Stomach (tissue), 9 donors: Measurements from ENCODE around the gene FZD8. TPM values are rescaled to one million over a fixed set of nuclear protein-coding genes. Genes with fewer than 3 reads are reported as not detected.

Experiments
- DNase-seq, 2 donors: peaks; one replicate each; pipeline versions ENCODE4 v3.0.0 to v3.0.0-alpha.2; 2013 to 2019
- H3K27ac ChIP-seq, 5 donors: fragments of 200-600 bp in 4 of 5; sonication (generic) in 4 of 5; one replicate each; pipeline ENCODE4 v1.5.1; 2013 to 2019; ENCODE audit warnings: mild to moderate bottlenecking in 1 of 5, moderate library complexity in 1 of 5
- H3K27me3 ChIP-seq, 3 donors: fragments of 200-600 bp; sonication (generic); one replicate each; pipeline ENCODE4 v1.5.1; 2017 to 2019; ENCODE audit warnings: mixed run types in 1 of 3
- H3K36me3 ChIP-seq, 4 donors: fragments of 200-600 bp; sonication (generic); 1 replicate in 3 of 4; 2 replicates in 1 of 4; pipeline ENCODE4 v1.5.1; 2016 to 2019
- H3K4me1 ChIP-seq, 4 donors: fragments of 200-600 bp; sonication (generic); one replicate each; pipeline ENCODE4 v1.5.1; 2016 to 2019
- H3K4me3 ChIP-seq, 4 donors: fragments of 200-600 bp; sonication (generic) in 3 of 4; one replicate each; pipeline ENCODE4 v1.5.1; 2016 to 2019; ENCODE audit warnings: mild to moderate bottlenecking in 1 of 4
- H3K9me3 ChIP-seq, 4 donors: fragments of 200-600 bp; sonication (generic); one replicate each; pipeline ENCODE4 v1.5.1; 2016 to 2019
- CTCF ChIP-seq, 7 experiments: fragments of 450-650 bp in 4 of 7; fragments of 200-600 bp in 3 of 7; sonication (generic) in 3 of 7; IDR thresholded peaks; one replicate each; pipeline ENCODE4 v1.5.1; 2016 to 2019; ENCODE audit warnings: antibody characterized with exemption in 7 of 7, control low read depth in 2 of 7, mild to moderate bottlenecking in 1 of 7
- EP300 ChIP-seq: sonication (generic); formaldehyde crosslinking; IDR thresholded peaks from one replicate; pipeline ENCODE4 v1.6.1; 2017; ENCODE audit warnings: antibody characterized with exemption
- POLR2A ChIP-seq, 4 donors: fragments of 450-650 bp; IDR thresholded peaks; one replicate each; pipeline ENCODE4 v1.6.1; 2016; ENCODE audit warnings: antibody characterized with exemption in 4 of 4, control low read depth in 2 of 4, mild to moderate bottlenecking in 1 of 4, moderate library complexity in 1 of 4
- POLR2AphosphoS5 ChIP-seq, 3 donors: sonication (generic); formaldehyde crosslinking; IDR thresholded peaks; one replicate each; pipeline ENCODE4 v1.6.1; 2016; ENCODE audit warnings: antibody characterized with exemption in 3 of 3
- WGBS, 5 donors: extraction: QIAGEN DNeasy Blood & Tissue Kit in 3 of 5; methylation state at CpG; one replicate each; pipeline versions ENCODE4 v1.1.5 to v1.1.7; 2013 to 2018; 5-methylcytosine and 5-hydroxymethylcytosine counted together
- intact Hi-C: fragments of 100-400 bp; cut with DNase I; formaldehyde crosslinking; loops from one replicate; pipeline ENCODE4 v1.15.1; 2023; ENCODE audit warnings: low total_unique reads
- polyA plus RNA-seq, 3 donors: library from polyadenylated mRNA; stranded (reverse); fragments of 200-250 nt; gene quantifications; one replicate each; pipeline ENCODE4 v1.2.3, GENCODE V29; 2013
- total RNA-seq, 5 donors: library from RNA; depleted of rRNA; stranded (reverse); fragments of >200 nt; gene quantifications; one replicate each; pipeline versions ENCODE4 v1.1.0 to v1.2.3, GENCODE V29; 2014 to 2016
- donor health status: healthy with polysubstance abuse.
- donor health status: Bipolar disorder and iron deficiency.
- donor health status: healthy.

Gene FZD8
- total and polyA plus RNA-seq, 8 donors: 0.92 to 17.7 (median 7.1) TPM

GRCh38 chr10:35638101-35638500 is 4.0 kb downstream of the FZD8 start:
- intact Hi-C loops: loop anchor here (5.0 kb wide), 1 partner anchor 1139 kb away; no protein-coding TSS in a partner anchor
- Histone ChIP-seq H3K27me3 (peaks cover 0 to 45% (median 4%) of the 10 kb centered on the region in 3 donors), H3K9me3 (no peaks in the 10 kb centered on the region), H3K4me1 (peaks cover 18 to 62% (median 43%) of the 10 kb centered on the region in 4 donors), H3K4me3 (no peak overlapping the region), H3K27ac (peak overlapping the region in 1 of 5 donors; percentile 2), H3K36me3 (no peaks in the 10 kb centered on the region)
- TF ChIP-seq CTCF (IDR thresholded peaks at IDR 0.05): no peak
- TF ChIP-seq POLR2A (IDR thresholded peaks at IDR 0.05): no peak
- no peak for TF ChIP-seq POLR2AphosphoS5 (IDR thresholded peaks at IDR 0.05)
- no peak for TF ChIP-seq EP300
- peak in 1 of 2 donors; percentile 10 for DNase-seq
- 75 to 89% (median 83%) methylated on average over 4 of the region's 4 CpGs for WGBS, 5 donors

GRCh38 chr10:35637462-35637861 is 4.6 kb downstream of the FZD8 start:
- TF ChIP-seq POLR2A (IDR thresholded peaks at IDR 0.05): no peak
- no peak for TF ChIP-seq CTCF (IDR thresholded peaks at IDR 0.05)
- no peak for TF ChIP-seq EP300
- no peak for TF ChIP-seq POLR2AphosphoS5 (IDR thresholded peaks at IDR 0.05)
- peaks cover 0 to 40% (median 4%) of the 10 kb centered on the region in 3 donors for H3K27me3 ChIP-seq
- H3K4me3 ChIP-seq: no peak overlapping the region
- H3K4me1 ChIP-seq: peaks cover 13 to 55% (median 36%) of the 10 kb centered on the region in 4 donors
- no peaks in the 10 kb centered on the region for H3K36me3 ChIP-seq
- H3K27ac ChIP-seq: peak overlapping the region in 1 of 5 donors; percentile 2
- intact Hi-C loops: loop anchor here (5.0 kb wide), 1 partner anchor 1140 kb away; no protein-coding TSS in a partner anchor
- no peaks in the 10 kb centered on the region for H3K9me3 ChIP-seq
- peak in 1 of 2 donors; percentile 43 for DNase-seq
- 51 to 71% (median 62%) methylated on average over 8 of the region's 8 CpGs for WGBS, 5 donors

- intact Hi-C loops: loop anchor here (5.0 kb wide), 1 partner anchor 1140 kb away; no protein-coding TSS in a partner anchor
- no peak overlapping the region for H3K27ac ChIP-seq
- WGBS, 5 donors: 59 to 72% (median 68%) methylated on average over 7 of the region's 7 CpGs
These were observed 5.1 kb downstream of the FZD8 start for GRCh38 chr10:35636956-35637355.

GRCh38 chr10:35635576-35635975 is 6.5 kb downstream of the FZD8 start:
- TF ChIP-seq POLR2A (IDR thresholded peaks at IDR 0.05): no peak
- peak in 1 of 3 donors; percentile 60 for TF ChIP-seq POLR2AphosphoS5 (IDR thresholded peaks at IDR 0.05)
- no peak for TF ChIP-seq EP300
- peak in 5 of 7 experiments; percentile 82 to 89 (median 88) for TF ChIP-seq CTCF (IDR thresholded peaks at IDR 0.05)
- no peaks in the 10 kb centered on the region for H3K9me3 ChIP-seq
- H3K27ac ChIP-seq: no peak overlapping the region
- WGBS, 5 donors: 4 to 13% (median 11%) methylated on average over 6 of the region's 6 CpGs
- no peak overlapping the region for H3K4me3 ChIP-seq
- intact Hi-C loops: loop anchor here (5.0 kb wide), 1 partner anchor 1142 kb away; no protein-coding TSS in a partner anchor
- H3K4me1 ChIP-seq: peaks cover 11 to 46% (median 28%) of the 10 kb centered on the region in 4 donors
- no peaks in the 10 kb centered on the region for H3K36me3 ChIP-seq
- DNase-seq: peak in 1 of 2 donors; percentile 87
- peaks cover 0 to 24% (median 4%) of the 10 kb centered on the region in 3 donors for H3K27me3 ChIP-seq

More at GRCh38 chr10:35636956-35637355, 5.1 kb downstream of the FZD8 start:
- peaks cover 13 to 53% (median 35%) of the 10 kb centered on the region in 4 donors for H3K4me1 ChIP-seq
- no peak for TF ChIP-seq POLR2AphosphoS5 (IDR thresholded peaks at IDR 0.05)
- TF ChIP-seq POLR2A (IDR thresholded peaks at IDR 0.05): no peak
- no peak for TF ChIP-seq EP300
- TF ChIP-seq CTCF (IDR thresholded peaks at IDR 0.05): no peak
- no peak overlapping the region for H3K4me3 ChIP-seq
- peaks cover 0 to 35% (median 4%) of the 10 kb centered on the region in 3 donors for H3K27me3 ChIP-seq
- no peaks in the 10 kb centered on the region for H3K36me3 ChIP-seq
- no peaks in the 10 kb centered on the region for H3K9me3 ChIP-seq
- peak in 1 of 2 donors; percentile 9 for DNase-seq
